Measurements from ENCODE around the gene SUCO. TPM values are rescaled to one million over a fixed set of nuclear protein-coding genes. Genes with fewer than 3 reads are reported as not detected.

SUCO gene
- polyA plus RNA-seq, 2 of the 4 experiments (the other 2 are of a cell fraction): 10.3 to 21.8 TPM

DNA sequence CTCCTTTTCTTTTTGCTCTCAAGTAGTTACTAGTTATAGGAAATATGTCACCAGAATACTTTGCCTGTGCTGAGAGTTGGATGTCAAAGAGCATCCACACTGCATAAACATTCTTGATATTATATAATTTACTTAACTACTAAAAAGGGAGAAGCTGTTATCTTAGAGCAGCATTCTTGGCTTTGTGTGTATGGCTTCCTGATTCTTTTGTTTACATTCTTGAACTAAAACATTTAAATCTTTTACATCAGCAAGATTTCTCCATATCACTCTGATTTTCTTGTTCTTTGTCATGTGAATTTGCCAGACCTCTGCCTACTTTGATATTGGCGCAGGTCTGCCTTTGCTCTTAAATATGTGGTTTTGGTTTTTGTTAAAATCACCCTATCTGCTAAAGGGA is 48.8 kb downstream of the SUCO start (continued):
- TF ChIP-seq, protein P1, sequence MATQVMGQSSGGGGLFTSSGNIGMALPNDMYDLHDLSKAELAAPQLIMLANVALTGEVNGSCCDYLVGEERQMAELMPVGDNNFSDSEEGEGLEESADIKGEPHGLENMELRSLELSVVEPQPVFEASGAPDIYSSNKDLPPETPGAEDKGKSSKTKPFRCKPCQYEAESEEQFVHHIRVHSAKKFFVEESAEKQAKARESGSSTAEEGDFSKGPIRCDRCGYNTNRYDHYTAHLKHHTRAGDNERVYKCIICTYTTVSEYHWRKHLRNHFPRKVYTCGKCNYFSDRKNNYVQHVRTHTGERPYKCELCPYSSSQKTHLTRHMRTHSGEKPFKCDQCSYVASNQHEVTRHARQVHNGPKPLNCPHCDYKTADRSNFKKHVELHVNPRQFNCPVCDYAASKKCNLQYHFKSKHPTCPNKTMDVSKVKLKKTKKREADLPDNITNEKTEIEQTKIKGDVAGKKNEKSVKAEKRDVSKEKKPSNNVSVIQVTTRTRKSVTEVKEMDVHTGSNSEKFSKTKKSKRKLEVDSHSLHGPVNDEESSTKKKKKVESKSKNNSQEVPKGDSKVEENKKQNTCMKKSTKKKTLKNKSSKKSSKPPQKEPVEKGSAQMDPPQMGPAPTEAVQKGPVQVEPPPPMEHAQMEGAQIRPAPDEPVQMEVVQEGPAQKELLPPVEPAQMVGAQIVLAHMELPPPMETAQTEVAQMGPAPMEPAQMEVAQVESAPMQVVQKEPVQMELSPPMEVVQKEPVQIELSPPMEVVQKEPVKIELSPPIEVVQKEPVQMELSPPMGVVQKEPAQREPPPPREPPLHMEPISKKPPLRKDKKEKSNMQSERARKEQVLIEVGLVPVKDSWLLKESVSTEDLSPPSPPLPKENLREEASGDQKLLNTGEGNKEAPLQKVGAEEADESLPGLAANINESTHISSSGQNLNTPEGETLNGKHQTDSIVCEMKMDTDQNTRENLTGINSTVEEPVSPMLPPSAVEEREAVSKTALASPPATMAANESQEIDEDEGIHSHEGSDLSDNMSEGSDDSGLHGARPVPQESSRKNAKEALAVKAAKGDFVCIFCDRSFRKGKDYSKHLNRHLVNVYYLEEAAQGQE (IDR thresholded peaks at IDR 0.05): no peak

DNA sequence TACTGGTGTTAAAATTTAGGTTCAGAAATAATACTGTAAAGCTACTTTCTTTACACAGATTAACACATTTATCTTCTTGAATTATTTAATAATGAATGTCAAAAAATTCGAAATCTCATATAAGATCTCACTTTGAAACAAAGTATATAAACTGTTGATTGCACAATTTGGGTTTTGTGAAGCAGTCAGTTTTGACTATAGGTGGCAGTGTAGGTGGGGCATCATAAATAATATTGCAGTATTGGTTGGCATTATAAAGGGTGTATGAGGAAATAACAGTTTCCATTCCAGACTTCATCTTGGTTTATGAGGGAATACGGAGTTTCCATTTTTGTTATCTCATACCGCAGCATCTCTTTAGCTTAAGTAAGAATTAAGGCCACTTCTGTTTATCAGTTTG is 49.9 kb downstream of the SUCO start:
- FAIRE-seq (no peak), DNase-seq (ENCODE audit: low read depth in 1 of 2, low spot score in 1 of 2) (no peak), ATAC-seq (no peak)
- Histone ChIP-seq H3K4me2 (no peak overlapping the region), H3K27ac (no peak overlapping the region), H3K4me3 (no peak overlapping the region), H3K9me3 (no peaks in the 10 kb centered on the region), H3K4me1 (peaks cover 8% of the 10 kb centered on the region; the same call in 2 of the 3 replicates)
- POLR2A ChIA-PET: no interaction called here
- CTCF ChIA-PET: no interaction called here
- 79% methylated on average over 3 of the region's 3 CpGs for WGBS (ENCODE audit: missing lambda C conversion rate)
- TF ChIP-seq HOXB5 (CRISPR knock-in tag; IDR thresholded peaks at IDR 0.05) (no peak), GATA3 (IDR thresholded peaks at IDR 0.05; ENCODE audit: borderline replicate concordance) (no peak), HOXA7 (CRISPR knock-in tag; IDR thresholded peaks at IDR 0.05) (no peak), CHD4 (IDR thresholded peaks at IDR 0.05; ENCODE audit: borderline replicate concordance) (no peak), RAD21 (conservative IDR thresholded peaks at IDR 0.05 in 1 of 2, IDR thresholded peaks at IDR 0.05 in 1 of 2) (no peak), TP53 (CRISPR knock-in tag; IDR thresholded peaks at IDR 0.05) (no peak), POLR2A (IDR thresholded peaks at IDR 0.05; ENCODE audit: low read length) (no peak), CEBPB (IDR thresholded peaks at IDR 0.05) (peak; percentile 67 to 89; a peak in 3 of 4 replicates), EHF (CRISPR knock-in tag; IDR thresholded peaks at IDR 0.05) (no peak), NR3C1 (IDR thresholded peaks at IDR 0.05) (no peak), RCOR1 (IDR thresholded peaks at IDR 0.05; ENCODE audit: low read depth, low read length) (no peak)
- TF ChIP-seq, protein P2, sequence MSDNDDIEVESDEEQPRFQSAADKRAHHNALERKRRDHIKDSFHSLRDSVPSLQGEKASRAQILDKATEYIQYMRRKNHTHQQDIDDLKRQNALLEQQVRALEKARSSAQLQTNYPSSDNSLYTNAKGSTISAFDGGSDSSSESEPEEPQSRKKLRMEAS (IDR thresholded peaks at IDR 0.05): no peak
- TF ChIP-seq, protein P3, sequence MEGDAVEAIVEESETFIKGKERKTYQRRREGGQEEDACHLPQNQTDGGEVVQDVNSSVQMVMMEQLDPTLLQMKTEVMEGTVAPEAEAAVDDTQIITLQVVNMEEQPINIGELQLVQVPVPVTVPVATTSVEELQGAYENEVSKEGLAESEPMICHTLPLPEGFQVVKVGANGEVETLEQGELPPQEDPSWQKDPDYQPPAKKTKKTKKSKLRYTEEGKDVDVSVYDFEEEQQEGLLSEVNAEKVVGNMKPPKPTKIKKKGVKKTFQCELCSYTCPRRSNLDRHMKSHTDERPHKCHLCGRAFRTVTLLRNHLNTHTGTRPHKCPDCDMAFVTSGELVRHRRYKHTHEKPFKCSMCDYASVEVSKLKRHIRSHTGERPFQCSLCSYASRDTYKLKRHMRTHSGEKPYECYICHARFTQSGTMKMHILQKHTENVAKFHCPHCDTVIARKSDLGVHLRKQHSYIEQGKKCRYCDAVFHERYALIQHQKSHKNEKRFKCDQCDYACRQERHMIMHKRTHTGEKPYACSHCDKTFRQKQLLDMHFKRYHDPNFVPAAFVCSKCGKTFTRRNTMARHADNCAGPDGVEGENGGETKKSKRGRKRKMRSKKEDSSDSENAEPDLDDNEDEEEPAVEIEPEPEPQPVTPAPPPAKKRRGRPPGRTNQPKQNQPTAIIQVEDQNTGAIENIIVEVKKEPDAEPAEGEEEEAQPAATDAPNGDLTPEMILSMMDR (IDR thresholded peaks at IDR 0.05): peak; percentile 24; the same call in 1 of the 3 replicates
- TF ChIP-seq, protein P1 (IDR thresholded peaks at IDR 0.05): no peak
- TF ChIP-seq, protein P4, sequence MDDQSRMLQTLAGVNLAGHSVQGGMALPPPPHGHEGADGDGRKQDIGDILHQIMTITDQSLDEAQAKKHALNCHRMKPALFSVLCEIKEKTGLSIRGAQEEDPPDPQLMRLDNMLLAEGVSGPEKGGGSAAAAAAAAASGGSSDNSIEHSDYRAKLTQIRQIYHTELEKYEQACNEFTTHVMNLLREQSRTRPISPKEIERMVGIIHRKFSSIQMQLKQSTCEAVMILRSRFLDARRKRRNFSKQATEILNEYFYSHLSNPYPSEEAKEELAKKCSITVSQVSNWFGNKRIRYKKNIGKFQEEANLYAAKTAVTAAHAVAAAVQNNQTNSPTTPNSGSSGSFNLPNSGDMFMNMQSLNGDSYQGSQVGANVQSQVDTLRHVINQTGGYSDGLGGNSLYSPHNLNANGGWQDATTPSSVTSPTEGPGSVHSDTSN (IDR thresholded peaks at IDR 0.05): no peak

Data from A549 (cell line).